Measurements from ENCODE around the gene DENND5A.

Gene DENND5A

DNA sequence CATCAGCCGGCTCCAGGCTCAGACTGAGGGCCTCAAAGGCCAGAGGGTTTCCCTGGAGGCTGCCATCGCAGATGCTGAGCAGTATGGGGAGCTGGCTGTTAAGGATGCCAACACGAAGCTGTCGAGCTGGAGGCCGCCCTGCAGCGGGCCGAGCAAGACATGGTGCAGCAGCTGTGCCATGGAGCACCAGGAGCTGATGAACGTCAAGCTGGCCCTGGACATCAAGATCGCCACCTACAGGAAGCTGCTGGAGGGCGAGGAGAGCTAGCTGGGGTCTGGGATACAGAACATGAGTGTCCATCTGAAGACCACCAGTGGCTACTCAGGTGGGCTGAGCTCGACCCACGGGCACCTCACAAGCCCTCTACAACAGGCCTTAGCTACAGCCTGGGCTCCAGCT, 169.7 kb downstream of the DENND5A start:
- no peak for DNase-seq (ENCODE audit: low spot score)

DNA sequence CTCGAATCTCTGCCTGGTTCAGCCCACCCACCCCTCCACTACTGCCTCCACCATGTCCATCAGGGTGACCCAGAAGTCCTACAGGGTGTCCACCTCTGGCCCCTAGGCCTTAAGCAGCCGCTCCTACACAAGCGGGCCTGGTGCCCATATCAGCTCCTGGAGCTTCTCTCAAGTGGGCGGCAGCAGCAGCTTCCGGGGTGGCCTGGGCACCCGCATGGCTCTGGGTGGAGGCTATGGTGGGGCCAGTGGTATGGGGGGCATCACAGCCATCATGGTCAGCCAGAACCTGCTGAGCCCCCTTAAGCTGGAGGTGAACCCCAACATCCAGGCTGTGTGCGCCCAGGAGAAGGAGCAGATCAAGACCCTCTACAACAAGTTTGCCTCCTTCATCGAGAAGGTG, 170.7 kb downstream of the DENND5A start:
- DNase-seq (ENCODE audit: low spot score), result no peak

- no peak for DNase-seq (ENCODE audit: low spot score)
Observed at GRCh38 chr11:9092853-9093778, 172.0 kb downstream of the DENND5A start.

GRCh38 chr11:9092072-9092471, 173.1 kb downstream of the DENND5A start:
- no peak for DNase-seq (ENCODE audit: low spot score)

DNA sequence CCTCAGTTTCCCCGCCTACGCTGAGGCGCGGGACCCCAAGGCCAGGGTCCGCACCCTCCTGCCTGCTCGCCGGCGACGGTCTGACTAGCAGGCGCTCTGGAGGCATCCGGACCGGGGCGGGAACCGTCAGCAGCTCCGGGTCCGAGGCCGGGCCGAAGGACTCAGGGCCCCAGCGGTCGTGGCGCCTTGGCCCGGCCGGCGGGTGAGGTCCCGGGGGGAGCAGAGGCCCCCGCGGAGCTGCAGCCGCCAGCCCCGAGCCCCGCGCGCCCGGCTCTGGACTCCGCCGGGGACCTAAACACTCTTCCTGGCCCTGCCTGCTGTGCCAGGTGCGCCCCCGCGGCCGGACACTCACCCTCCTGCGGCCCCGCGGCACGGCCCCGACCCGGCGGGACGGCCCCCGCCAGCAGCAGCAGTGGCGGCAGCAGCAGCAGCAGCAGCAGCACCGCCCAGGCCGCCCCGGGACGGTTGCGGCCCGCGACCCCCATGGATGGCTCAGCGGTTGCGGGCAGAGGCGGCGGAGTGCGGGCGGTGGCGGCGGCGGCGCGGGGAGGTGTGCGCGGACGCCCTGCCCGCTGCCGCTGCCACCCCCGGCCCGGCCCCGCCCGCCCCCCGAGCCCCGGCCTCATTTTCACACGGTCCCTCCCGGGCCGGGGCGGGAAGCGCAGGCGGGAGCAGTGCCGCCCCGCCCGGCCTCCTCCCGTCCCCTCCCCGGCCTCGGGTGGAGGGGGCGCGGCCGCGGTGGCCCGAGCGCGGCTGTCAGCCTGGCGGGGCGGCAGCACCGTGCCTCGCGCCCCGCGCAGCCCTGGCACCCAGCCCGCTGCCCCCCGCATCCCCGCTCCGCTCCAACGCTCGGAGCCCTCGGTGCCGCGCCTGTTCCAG, 173.9 kb downstream of the DENND5A start, which contains the start of gene SCUBE2:
Gene SCUBE2 (minus strand): TSS at position 556 of the 879 bp plus-strand sequence. CDS start 71 bp downstream, at position 485.
- DNase-seq (ENCODE audit: low spot score), result no peak

- no peak for DNase-seq (ENCODE audit: low spot score)
Observed at GRCh38 chr11:9090488-9091043, 174.6 kb downstream of the DENND5A start.

GRCh38 chr11:9089636-9090035, 175.5 kb downstream of the DENND5A start:
- DNase-seq (ENCODE audit: low spot score), result no peak

- DNase-seq (ENCODE audit: low spot score), result no peak
Observed at GRCh38 chr11:9089061-9089460, 176.1 kb downstream of the DENND5A start.

All from hematopoietic multipotent progenitor cell treated with erythropoietin and hydrocortisone succinate and interleukin-3 and kit ligand, for 15 days (in vitro differentiated cells).